ENCODE results near the gene PI16. TPM values are rescaled to one million over a fixed set of nuclear protein-coding genes. Genes with fewer than 3 reads are reported as not detected.

Gene PI16
- total RNA-seq, 4 donors from 2014 or later = 2.8 to 17.2 (median 3.9) TPM

GRCh38 chr6:36975231-36976006, 20.9 kb downstream of the PI16 start:
- Histone ChIP-seq H3K4me1 (peaks cover 23% of the 10 kb centered on the region), H3K27ac (no peak overlapping the region), H3K9me3 (no peaks in the 10 kb centered on the region), H3K27me3 (no peaks in the 10 kb centered on the region), H3K4me3 (no peak overlapping the region), H3K36me3 (peaks cover 81% of the 10 kb centered on the region)
- TF ChIP-seq POLR2AphosphoS5 (IDR thresholded peaks at IDR 0.05) = no peak
- TF ChIP-seq POLR2A (IDR thresholded peaks at IDR 0.05) = no peak
- TF ChIP-seq CTCF (IDR thresholded peaks at IDR 0.05) = no peak
- no peak for TF ChIP-seq EP300 (IDR thresholded peaks at IDR 0.05)
- no peak for DNase-seq (ENCODE audit: low spot score in 2 of 2)
- 90% methylated on average over 3 of the region's 7 CpGs for WGBS

- Histone ChIP-seq H3K4me3 (no peak overlapping the region), H3K4me1 (peaks cover 23% of the 10 kb centered on the region), H3K27ac (no peak overlapping the region), H3K27me3 (no peaks in the 10 kb centered on the region), H3K9me3 (no peaks in the 10 kb centered on the region), H3K36me3 (peaks cover 76% of the 10 kb centered on the region)
- no peak for TF ChIP-seq CTCF (IDR thresholded peaks at IDR 0.05)
- TF ChIP-seq POLR2A (IDR thresholded peaks at IDR 0.05) = no peak
- no peak for TF ChIP-seq POLR2AphosphoS5 (IDR thresholded peaks at IDR 0.05)
- no peak for TF ChIP-seq EP300 (IDR thresholded peaks at IDR 0.05)
- no peak for DNase-seq (ENCODE audit: low spot score in 2 of 2)
- WGBS = 90% methylated on average over 3 of the region's 4 CpGs
Measured at GRCh38 chr6:36976007-36976264, 21.4 kb downstream of the PI16 start.

- Histone ChIP-seq H3K27ac (no peak overlapping the region), H3K36me3 (peaks cover 70% of the 10 kb centered on the region)
Measured at GRCh38 chr6:36976509-36976908, 22.0 kb downstream of the PI16 start.

GRCh38 chr6:36976931-36977330, 22.4 kb downstream of the PI16 start:
- TF ChIP-seq CTCF (IDR thresholded peaks at IDR 0.05) (no peak), POLR2A (IDR thresholded peaks at IDR 0.05) (no peak), EP300 (IDR thresholded peaks at IDR 0.05) (no peak), POLR2AphosphoS5 (IDR thresholded peaks at IDR 0.05) (no peak)
- WGBS = 100% methylated on average over 6 of the region's 6 CpGs
- H3K4me1 ChIP-seq = peaks cover 27% of the 10 kb centered on the region
- no peak overlapping the region for H3K27ac ChIP-seq
- no peaks in the 10 kb centered on the region for H3K9me3 ChIP-seq
- H3K4me3 ChIP-seq = no peak overlapping the region
- peaks cover 66% of the 10 kb centered on the region for H3K36me3 ChIP-seq
- no peaks in the 10 kb centered on the region for H3K27me3 ChIP-seq
- DNase-seq (ENCODE audit: low spot score in 2 of 2) = no peak

More at GRCh38 chr6:36976509-36976908, 22.0 kb downstream of the PI16 start:
- no peaks in the 10 kb centered on the region for H3K27me3 ChIP-seq
- no peak overlapping the region for H3K4me3 ChIP-seq
- 90% methylated on average over 7 of the region's 7 CpGs for WGBS
- no peak for DNase-seq (ENCODE audit: low spot score in 2 of 2)
- H3K9me3 ChIP-seq = no peaks in the 10 kb centered on the region
- no peak for TF ChIP-seq POLR2A (IDR thresholded peaks at IDR 0.05)
- TF ChIP-seq EP300 (IDR thresholded peaks at IDR 0.05) = no peak
- no peak for TF ChIP-seq CTCF (IDR thresholded peaks at IDR 0.05)
- TF ChIP-seq POLR2AphosphoS5 (IDR thresholded peaks at IDR 0.05) = no peak
- peaks cover 26% of the 10 kb centered on the region for H3K4me1 ChIP-seq

- no peak overlapping the region for H3K4me3 ChIP-seq
- no peaks in the 10 kb centered on the region for H3K27me3 ChIP-seq
- no peak for TF ChIP-seq POLR2AphosphoS5 (IDR thresholded peaks at IDR 0.05)
- TF ChIP-seq EP300 (IDR thresholded peaks at IDR 0.05) = no peak
- no peak overlapping the region for H3K27ac ChIP-seq
- no peak for DNase-seq (ENCODE audit: low spot score in 2 of 2)
- H3K9me3 ChIP-seq = no peaks in the 10 kb centered on the region
- peaks cover 28% of the 10 kb centered on the region for H3K4me1 ChIP-seq
- 65% methylated on average over 14 of the region's 16 CpGs for WGBS
- H3K36me3 ChIP-seq = peaks cover 60% of the 10 kb centered on the region
Measured at GRCh38 chr6:36977470-36977941, 23.0 kb downstream of the PI16 start.
